GM23338 (cell line): Measurements from ENCODE around the gene CATSPERD. TPM values are rescaled to one million over a fixed set of nuclear protein-coding genes. Genes with fewer than 3 reads are reported as not detected.

Source experiments
- ATAC-seq: fragments of 200-7000 bp; cut with Tn5 transposase; 3 replicates; pipeline ENCODE4 v1.9.1; 2020
- DNase-seq: peaks from one replicate; pipeline ENCODE4 v3.0.0-alpha.2; 2015; ENCODE audit warnings: low spot score
- H2AFZ ChIP-seq: fragments of 200-600 bp; sonication (generic); 2 replicates; pipeline ENCODE4 v1.8.0; 2016; ENCODE audit warnings: antibody characterized with exemption, mild to moderate bottlenecking, moderate library complexity
- H3F3A ChIP-seq: fragments of 200-600 bp; sonication (generic); replicated peaks from 2 replicates; pipeline ENCODE4 v1.8.0; 2017; ENCODE audit warnings: antibody characterized with exemption, mixed run types, low read depth
- H3K27ac ChIP-seq: fragments of 200-600 bp; sonication (generic); 2 replicates; pipeline ENCODE4 v1.6.1; 2016; ENCODE audit warnings: low read depth
- H3K27me3 ChIP-seq: fragments of 200-600 bp; sonication (generic); 2 replicates; pipeline ENCODE4 v1.8.0; 2016; ENCODE audit warnings: mild to moderate bottlenecking, mixed run types, moderate library complexity; ENCODE audit not compliant: insufficient read depth
- H3K36me3 ChIP-seq: fragments of 200-600 bp; sonication (generic); 2 replicates; pipeline ENCODE4 v1.8.0; 2016; ENCODE audit warnings: mild to moderate bottlenecking; ENCODE audit not compliant: insufficient read depth
- H3K4me1 ChIP-seq: fragments of 200-600 bp; sonication (generic); 2 replicates; pipeline ENCODE4 v1.8.0; 2016; ENCODE audit warnings: mild to moderate bottlenecking, moderate library complexity; ENCODE audit not compliant: insufficient read depth
- H3K4me2 ChIP-seq: fragments of 200-600 bp; sonication (generic); 2 replicates; pipeline ENCODE4 v1.7.1; 2017; ENCODE audit warnings: mixed run types
- H3K4me3 ChIP-seq: fragments of 200-600 bp; sonication (generic); 2 replicates; pipeline ENCODE4 v1.6.1; 2016; ENCODE audit warnings: mixed run types
- H3K79me2 ChIP-seq: fragments of 200-600 bp; sonication (generic); replicated peaks from 2 replicates; pipeline ENCODE4 v1.8.0; 2017; ENCODE audit warnings: mild to moderate bottlenecking; ENCODE audit not compliant: insufficient read depth
- H3K9me2 ChIP-seq: fragments of 200-600 bp; sonication (generic); 2 replicates; pipeline ENCODE4 v1.8.0; 2017; ENCODE audit not compliant: insufficient read depth
- H4K20me1 ChIP-seq: fragments of 200-600 bp; sonication (generic); replicated peaks from 2 replicates; pipeline ENCODE4 v1.8.0; 2017; ENCODE audit warnings: mild to moderate bottlenecking; ENCODE audit not compliant: insufficient read depth
- H3K27ac Mint-ChIP-seq: 2 replicates; pipeline ENCODE4 v1.8.0; 2020; ENCODE audit warnings: inconsistent platforms, mild to moderate bottlenecking, moderate library complexity, mixed read lengths
- H3K27me3 Mint-ChIP-seq: 3 replicates; pipeline ENCODE4 v1.8.0; 2022; ENCODE audit warnings: low read depth, mild to moderate bottlenecking, moderate library complexity, mixed read lengths, inconsistent platforms; ENCODE audit not compliant: insufficient read depth, poor library complexity
- H3K36me3 Mint-ChIP-seq: 3 replicates; pipeline ENCODE4 v1.8.0; 2021; ENCODE audit warnings: low read depth, mild to moderate bottlenecking, inconsistent platforms, moderate library complexity, mixed read lengths
- H3K4me1 Mint-ChIP-seq: 3 replicates; pipeline ENCODE4 v1.8.0; 2020; ENCODE audit warnings: mild to moderate bottlenecking, inconsistent platforms, mixed read lengths
- H3K4me3 Mint-ChIP-seq: 3 replicates; pipeline ENCODE4 v1.8.0; 2021; ENCODE audit warnings: moderate library complexity, mild to moderate bottlenecking, inconsistent platforms, mixed read lengths
- H3K9me3 Mint-ChIP-seq: 3 replicates; pipeline ENCODE4 v1.8.0; 2020; ENCODE audit warnings: moderate library complexity, mild to moderate bottlenecking, inconsistent platforms, mixed read lengths
- JUNB ChIP-seq: IDR thresholded peaks from one replicate; pipeline ENCODE4 v1.6.1; 2016; ENCODE audit warnings: antibody characterized with exemption; ENCODE audit not compliant: unreplicated experiment
- POLR2AphosphoS5 ChIP-seq: IDR thresholded peaks from 2 replicates; pipeline ENCODE4 v1.6.1; 2016; ENCODE audit warnings: antibody characterized with exemption, low read depth
- ZNF114 ChIP-seq: fragments of 250-450 bp; sonication (Bioruptor Pico); IDR thresholded peaks from 2 replicates; pipeline ENCODE4 v1.5.0; 2020; ENCODE audit warnings: mild to moderate bottlenecking, moderate library complexity
- polyA plus RNA-seq: library from polyadenylated mRNA; unstranded; fragments of >200 nt; fragmentation: Nextera tagmentation; extraction: Ambion mirVana; gene quantifications from 2 replicates; pipeline ENCODE4 v1.2.1, GENCODE V29; 2016
- total RNA-seq: library from RNA; depleted of rRNA; stranded (reverse); fragments of >200 nt; shearing (Covaris generic); gene quantifications from 2 replicates; pipeline ENCODE4 v1.2.3, GENCODE V29; 2014
- TF ChIP-seq, protein P1 (sequence below): IDR thresholded peaks from one replicate; pipeline ENCODE4 v1.6.1; 2018; ENCODE audit warnings: antibody characterized with exemption; ENCODE audit not compliant: unreplicated experiment
- TF ChIP-seq, protein P2 (sequence below): IDR thresholded peaks from 2 replicates; pipeline ENCODE4 v1.6.1; 2016; ENCODE audit warnings: antibody characterized with exemption
- TF ChIP-seq, protein P3 (sequence below): fragments of 250-450 bp; sonication (Bioruptor Pico); IDR thresholded peaks from 2 replicates; pipeline ENCODE4 v1.5.0; 2020; ENCODE audit warnings: mild to moderate bottlenecking, moderate library complexity

CATSPERD gene
- total and polyA plus RNA-seq, 2 experiments from 2014 or later, result 0.17 TPM; not detected in 1

DNA sequence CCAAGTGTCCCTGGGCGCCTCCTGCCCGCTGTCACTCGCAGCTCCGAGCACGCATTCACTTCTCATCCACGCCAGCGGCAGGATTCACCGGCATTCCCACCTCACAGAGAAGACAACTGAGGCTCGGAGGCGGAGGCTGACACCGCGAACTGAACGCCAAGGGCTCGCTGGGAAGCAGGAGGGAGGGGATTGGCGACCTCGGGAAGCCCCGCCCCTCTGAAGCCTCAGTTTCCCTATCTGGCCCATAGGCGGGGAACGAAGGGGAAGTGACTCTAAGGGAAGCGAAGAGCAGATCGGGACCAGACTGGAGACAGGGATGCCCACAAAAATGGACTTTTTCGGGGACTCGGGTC, 40.4 kb upstream of the CATSPERD start:
- no peaks in the 10 kb centered on the region; the same call in 1 of the 2 replicates for H4K20me1 ChIP-seq
- no peak overlapping the region for H3K27ac ChIP-seq
- DNase-seq, result peak; percentile 61
- TF ChIP-seq JUNB (no peak), POLR2AphosphoS5 (peak; percentile 37; the same call in 1 of the 2 replicates), ZNF114 (CRISPR knock-in tag) (no peak)
- TF ChIP-seq, protein P1, sequence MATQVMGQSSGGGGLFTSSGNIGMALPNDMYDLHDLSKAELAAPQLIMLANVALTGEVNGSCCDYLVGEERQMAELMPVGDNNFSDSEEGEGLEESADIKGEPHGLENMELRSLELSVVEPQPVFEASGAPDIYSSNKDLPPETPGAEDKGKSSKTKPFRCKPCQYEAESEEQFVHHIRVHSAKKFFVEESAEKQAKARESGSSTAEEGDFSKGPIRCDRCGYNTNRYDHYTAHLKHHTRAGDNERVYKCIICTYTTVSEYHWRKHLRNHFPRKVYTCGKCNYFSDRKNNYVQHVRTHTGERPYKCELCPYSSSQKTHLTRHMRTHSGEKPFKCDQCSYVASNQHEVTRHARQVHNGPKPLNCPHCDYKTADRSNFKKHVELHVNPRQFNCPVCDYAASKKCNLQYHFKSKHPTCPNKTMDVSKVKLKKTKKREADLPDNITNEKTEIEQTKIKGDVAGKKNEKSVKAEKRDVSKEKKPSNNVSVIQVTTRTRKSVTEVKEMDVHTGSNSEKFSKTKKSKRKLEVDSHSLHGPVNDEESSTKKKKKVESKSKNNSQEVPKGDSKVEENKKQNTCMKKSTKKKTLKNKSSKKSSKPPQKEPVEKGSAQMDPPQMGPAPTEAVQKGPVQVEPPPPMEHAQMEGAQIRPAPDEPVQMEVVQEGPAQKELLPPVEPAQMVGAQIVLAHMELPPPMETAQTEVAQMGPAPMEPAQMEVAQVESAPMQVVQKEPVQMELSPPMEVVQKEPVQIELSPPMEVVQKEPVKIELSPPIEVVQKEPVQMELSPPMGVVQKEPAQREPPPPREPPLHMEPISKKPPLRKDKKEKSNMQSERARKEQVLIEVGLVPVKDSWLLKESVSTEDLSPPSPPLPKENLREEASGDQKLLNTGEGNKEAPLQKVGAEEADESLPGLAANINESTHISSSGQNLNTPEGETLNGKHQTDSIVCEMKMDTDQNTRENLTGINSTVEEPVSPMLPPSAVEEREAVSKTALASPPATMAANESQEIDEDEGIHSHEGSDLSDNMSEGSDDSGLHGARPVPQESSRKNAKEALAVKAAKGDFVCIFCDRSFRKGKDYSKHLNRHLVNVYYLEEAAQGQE, result no peak
- TF ChIP-seq, protein P2, sequence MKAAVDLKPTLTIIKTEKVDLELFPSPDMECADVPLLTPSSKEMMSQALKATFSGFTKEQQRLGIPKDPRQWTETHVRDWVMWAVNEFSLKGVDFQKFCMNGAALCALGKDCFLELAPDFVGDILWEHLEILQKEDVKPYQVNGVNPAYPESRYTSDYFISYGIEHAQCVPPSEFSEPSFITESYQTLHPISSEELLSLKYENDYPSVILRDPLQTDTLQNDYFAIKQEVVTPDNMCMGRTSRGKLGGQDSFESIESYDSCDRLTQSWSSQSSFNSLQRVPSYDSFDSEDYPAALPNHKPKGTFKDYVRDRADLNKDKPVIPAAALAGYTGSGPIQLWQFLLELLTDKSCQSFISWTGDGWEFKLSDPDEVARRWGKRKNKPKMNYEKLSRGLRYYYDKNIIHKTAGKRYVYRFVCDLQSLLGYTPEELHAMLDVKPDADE, result no peak
- TF ChIP-seq, protein P3, sequence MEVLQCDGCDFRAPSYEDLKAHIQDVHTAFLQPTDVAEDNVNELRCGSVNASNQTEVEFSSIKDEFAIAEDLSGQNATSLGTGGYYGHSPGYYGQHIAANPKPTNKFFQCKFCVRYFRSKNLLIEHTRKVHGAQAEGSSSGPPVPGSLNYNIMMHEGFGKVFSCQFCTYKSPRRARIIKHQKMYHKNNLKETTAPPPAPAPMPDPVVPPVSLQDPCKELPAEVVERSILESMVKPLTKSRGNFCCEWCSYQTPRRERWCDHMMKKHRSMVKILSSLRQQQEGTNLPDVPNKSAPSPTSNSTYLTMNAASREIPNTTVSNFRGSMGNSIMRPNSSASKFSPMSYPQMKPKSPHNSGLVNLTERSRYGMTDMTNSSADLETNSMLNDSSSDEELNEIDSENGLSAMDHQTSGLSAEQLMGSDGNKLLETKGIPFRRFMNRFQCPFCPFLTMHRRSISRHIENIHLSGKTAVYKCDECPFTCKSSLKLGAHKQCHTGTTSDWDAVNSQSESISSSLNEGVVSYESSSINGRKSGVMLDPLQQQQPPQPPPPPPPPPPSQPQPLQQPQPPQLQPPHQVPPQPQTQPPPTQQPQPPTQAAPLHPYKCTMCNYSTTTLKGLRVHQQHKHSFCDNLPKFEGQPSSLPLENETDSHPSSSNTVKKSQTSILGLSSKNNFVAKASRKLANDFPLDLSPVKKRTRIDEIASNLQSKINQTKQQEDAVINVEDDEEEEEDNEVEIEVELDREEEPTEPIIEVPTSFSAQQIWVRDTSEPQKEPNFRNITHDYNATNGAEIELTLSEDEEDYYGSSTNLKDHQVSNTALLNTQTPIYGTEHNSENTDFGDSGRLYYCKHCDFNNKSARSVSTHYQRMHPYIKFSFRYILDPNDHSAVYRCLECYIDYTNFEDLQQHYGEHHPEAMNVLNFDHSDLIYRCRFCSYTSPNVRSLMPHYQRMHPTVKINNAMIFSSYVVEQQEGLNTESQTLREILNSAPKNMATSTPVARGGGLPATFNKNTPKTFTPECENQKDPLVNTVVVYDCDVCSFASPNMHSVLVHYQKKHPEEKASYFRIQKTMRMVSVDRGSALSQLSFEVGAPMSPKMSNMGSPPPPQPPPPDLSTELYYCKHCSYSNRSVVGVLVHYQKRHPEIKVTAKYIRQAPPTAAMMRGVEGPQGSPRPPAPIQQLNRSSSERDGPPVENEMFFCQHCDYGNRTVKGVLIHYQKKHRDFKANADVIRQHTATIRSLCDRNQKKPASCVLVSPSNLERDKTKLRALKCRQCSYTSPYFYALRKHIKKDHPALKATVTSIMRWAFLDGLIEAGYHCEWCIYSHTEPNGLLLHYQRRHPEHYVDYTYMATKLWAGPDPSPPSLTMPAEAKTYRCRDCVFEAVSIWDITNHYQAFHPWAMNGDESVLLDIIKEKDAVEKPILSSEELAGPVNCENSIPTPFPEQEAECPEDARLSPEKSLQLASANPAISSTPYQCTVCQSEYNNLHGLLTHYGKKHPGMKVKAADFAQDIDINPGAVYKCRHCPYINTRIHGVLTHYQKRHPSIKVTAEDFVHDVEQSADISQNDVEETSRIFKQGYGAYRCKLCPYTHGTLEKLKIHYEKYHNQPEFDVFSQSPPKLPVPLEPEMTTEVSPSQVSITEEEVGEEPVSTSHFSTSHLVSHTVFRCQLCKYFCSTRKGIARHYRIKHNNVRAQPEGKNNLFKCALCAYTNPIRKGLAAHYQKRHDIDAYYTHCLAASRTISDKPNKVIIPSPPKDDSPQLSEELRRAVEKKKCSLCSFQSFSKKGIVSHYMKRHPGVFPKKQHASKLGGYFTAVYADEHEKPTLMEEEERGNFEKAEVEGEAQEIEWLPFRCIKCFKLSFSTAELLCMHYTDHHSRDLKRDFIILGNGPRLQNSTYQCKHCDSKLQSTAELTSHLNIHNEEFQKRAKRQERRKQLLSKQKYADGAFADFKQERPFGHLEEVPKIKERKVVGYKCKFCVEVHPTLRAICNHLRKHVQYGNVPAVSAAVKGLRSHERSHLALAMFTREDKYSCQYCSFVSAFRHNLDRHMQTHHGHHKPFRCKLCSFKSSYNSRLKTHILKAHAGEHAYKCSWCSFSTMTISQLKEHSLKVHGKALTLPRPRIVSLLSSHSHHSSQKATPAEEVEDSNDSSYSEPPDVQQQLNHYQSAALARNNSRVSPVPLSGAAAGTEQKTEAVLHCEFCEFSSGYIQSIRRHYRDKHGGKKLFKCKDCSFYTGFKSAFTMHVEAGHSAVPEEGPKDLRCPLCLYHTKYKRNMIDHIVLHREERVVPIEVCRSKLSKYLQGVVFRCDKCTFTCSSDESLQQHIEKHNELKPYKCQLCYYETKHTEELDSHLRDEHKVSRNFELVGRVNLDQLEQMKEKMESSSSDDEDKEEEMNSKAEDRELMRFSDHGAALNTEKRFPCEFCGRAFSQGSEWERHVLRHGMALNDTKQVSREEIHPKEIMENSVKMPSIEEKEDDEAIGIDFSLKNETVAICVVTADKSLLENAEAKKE (CRISPR knock-in tag), result no peak
- H3K79me2 ChIP-seq, result no peaks in the 10 kb centered on the region
- no peaks in the 10 kb centered on the region for H3K9me3 Mint-ChIP-seq
- ATAC-seq, result peak; percentile 30
- H3K4me1 ChIP-seq, result no peaks in the 10 kb centered on the region; the same call in 1 of the 2 replicates
- H3K4me1 Mint-ChIP-seq, result peaks cover 13% of the 10 kb centered on the region
- peaks cover 30% of the 10 kb centered on the region for H3K27me3 Mint-ChIP-seq
- H3K4me3 Mint-ChIP-seq, result peak overlapping the region; percentile 98
- H3K4me2 ChIP-seq, result peak overlapping the region; percentile 95
- peak overlapping the region; percentile 99 for H2AFZ ChIP-seq
- no peaks in the 10 kb centered on the region for H3K27me3 ChIP-seq
- no peaks in the 10 kb centered on the region; the same call in 1 of the 3 replicates for H3K36me3 Mint-ChIP-seq
- peak overlapping the region; percentile 89 for H3K4me3 ChIP-seq
- peak overlapping the region; percentile 92 for H3K27ac Mint-ChIP-seq
- 0 out of 2 replicates have a peak, but pooled peaks cover 4% of the 10 kb centered on the region for H3F3A ChIP-seq
- H3K36me3 ChIP-seq, result no peaks in the 10 kb centered on the region
- H3K9me2 ChIP-seq, result peaks cover 7% of the 10 kb centered on the region
